GM21717 (cell line): ENCODE data around the gene PTER.
A peak's percentile ranks its signal among the peaks of the same experiment; 100 is the strongest.

Experiments used
- ATAC-seq: cut with Tn5 transposase; IDR thresholded peaks from one replicate; pipeline ENCODE4 v1.9.1; 2021; ENCODE audit warnings: mild to moderate bottlenecking, moderate library complexity; ENCODE audit not compliant: unreplicated experiment

PTER gene

GRCh38 chr10:16470747-16471146 is 33.9 kb downstream of the PTER start:
- ATAC-seq: no peak

GRCh38 chr10:16472828-16473227 is 36.0 kb downstream of the PTER start:
- ATAC-seq: no peak

GRCh38 chr10:16477757-16478156 is 40.9 kb downstream of the PTER start:
- ATAC-seq: no peak

- ATAC-seq: no peak
Measured at GRCh38 chr10:16478801-16479200, 42.0 kb downstream of the PTER start.

GRCh38 chr10:16481052-16481728 is 44.4 kb downstream of the PTER start:
- no peak for ATAC-seq

- no peak for ATAC-seq
Measured at GRCh38 chr10:16483241-16483917, 46.6 kb downstream of the PTER start.

- no peak for ATAC-seq
Measured at GRCh38 chr10:16490511-16490910, 53.7 kb downstream of the PTER start.

GRCh38 chr10:16491933-16492332 is 55.1 kb downstream of the PTER start:
- ATAC-seq: no peak

- no peak for ATAC-seq
Measured at GRCh38 chr10:16493884-16494536, 57.2 kb downstream of the PTER start.

- no peak for ATAC-seq
Measured at GRCh38 chr10:16497911-16498310, 61.1 kb downstream of the PTER start.

GRCh38 chr10:16505161-16505560 is 68.4 kb downstream of the PTER start:
- ATAC-seq: no peak

- ATAC-seq: no peak
Measured at GRCh38 chr10:16509996-16510395, 73.2 kb downstream of the PTER start.

GRCh38 chr10:16510843-16511242 is 74.0 kb downstream of the PTER start:
- no peak for ATAC-seq

GRCh38 chr10:16518822-16519221 is 82.0 kb downstream of the PTER start:
- no peak for ATAC-seq

- no peak for ATAC-seq
Measured at GRCh38 chr10:16519250-16519907, 82.6 kb downstream of the PTER start.

- peak; percentile 23 for ATAC-seq
Measured at GRCh38 chr10:16519908-16520861, 83.4 kb downstream of the PTER start.

GRCh38 chr10:16520900-16521299 is 84.1 kb downstream of the PTER start:
- ATAC-seq: peak; percentile 63

- ATAC-seq: peak; percentile 45
Measured at GRCh38 chr10:16521311-16522016, 84.7 kb downstream of the PTER start, which contains the start of gene C1QL3. Gene C1QL3, minus strand, starts transcription at chr10:16521879. Its CDS starts 814 bp downstream, at chr10:16521065.

- ATAC-seq: no peak
Measured at GRCh38 chr10:16527452-16527851, 90.6 kb downstream of the PTER start.

- no peak for ATAC-seq
Measured at GRCh38 chr10:16529853-16530252, 93.0 kb downstream of the PTER start.
